NCI-H1930 (cell line): ENCODE measurements around the gene ACSL6.
A peak's percentile ranks its signal among the peaks of the same experiment; 100 is the strongest.

ENCODE experiments used
- DNase-seq, 2 experiments: peaks; one replicate each; lab custom pipeline; 2025; lab: John Stamatoyannopoulos, UW

Gene ACSL6

DNA sequence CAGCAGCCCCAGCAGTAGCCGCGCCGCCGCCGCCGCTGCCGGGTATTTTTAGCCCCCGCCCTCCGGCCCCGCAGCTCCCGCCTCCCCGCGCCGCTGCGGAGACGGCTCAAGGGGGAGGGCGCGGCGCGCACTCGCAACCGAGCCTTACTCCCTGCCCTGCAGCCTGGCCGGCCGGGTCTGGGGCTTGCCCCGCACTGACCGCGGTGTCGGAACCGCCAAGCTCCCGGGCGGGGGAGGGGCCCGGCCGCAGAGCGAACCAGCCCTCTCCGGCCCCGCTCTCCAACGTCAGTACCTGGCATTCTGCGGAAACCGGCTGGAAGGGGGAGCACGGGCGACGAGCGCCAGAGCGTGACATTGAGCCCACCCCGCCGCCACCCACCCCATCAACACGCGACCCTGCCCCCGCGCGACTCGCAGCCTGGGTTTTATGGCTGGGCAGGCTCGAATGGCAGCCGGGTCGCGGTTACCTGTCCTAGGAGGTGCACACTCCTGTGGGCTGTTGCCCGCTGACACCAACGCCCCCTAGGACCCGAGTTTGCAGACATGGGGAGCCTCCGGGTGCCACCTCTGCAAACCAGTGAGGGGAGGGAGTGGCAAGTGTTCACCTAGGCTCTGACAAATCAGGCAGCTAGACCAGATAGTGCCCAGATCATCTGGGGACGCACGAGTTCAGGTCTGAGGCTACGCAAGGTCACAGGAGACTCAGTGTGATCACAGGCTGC, at the start of gene ACSL6:
Gene ACSL6, minus strand, starts transcription at position 37 of the 722 bp plus-strand sequence. CDS start 105 bp downstream, outside the sequence.
- DNase-seq = peak in 1 of 2 experiments; percentile 16

DNA sequence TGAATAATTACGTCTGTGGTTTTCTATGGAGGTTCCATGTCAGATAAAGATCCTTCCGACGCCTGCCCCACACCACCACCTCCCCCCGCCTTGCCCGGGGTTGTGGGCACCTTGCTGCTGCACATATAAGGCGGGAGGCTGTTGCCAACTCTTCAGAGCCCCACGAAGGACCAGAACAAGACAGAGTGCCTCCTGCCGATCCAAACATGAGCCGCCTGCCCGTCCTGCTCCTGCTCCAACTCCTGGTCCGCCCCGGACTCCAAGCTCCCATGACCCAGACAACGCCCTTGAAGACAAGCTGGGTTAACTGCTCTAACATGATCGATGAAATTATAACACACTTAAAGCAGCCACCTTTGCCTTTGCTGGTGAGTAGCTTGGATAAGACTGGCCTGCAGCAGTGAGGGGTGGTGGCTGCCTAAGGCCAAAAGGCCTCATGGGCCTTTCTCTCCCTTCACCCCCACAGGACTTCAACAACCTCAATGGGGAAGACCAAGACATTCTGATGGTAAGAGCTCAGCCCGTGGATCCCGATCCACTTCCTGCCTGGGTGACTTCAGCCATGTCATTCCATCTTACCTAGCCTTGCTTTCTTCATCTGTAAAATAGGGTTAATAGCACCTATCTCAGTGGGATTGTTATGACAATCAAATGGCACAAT, 49.2 kb upstream of the ACSL6 start, which contains the start of gene IL3:
Gene IL3, plus strand, starts transcription at position 155 of the 661 bp plus-strand sequence. Its CDS starts 52 bp downstream, at position 207.
- DNase-seq = no peak

DNA sequence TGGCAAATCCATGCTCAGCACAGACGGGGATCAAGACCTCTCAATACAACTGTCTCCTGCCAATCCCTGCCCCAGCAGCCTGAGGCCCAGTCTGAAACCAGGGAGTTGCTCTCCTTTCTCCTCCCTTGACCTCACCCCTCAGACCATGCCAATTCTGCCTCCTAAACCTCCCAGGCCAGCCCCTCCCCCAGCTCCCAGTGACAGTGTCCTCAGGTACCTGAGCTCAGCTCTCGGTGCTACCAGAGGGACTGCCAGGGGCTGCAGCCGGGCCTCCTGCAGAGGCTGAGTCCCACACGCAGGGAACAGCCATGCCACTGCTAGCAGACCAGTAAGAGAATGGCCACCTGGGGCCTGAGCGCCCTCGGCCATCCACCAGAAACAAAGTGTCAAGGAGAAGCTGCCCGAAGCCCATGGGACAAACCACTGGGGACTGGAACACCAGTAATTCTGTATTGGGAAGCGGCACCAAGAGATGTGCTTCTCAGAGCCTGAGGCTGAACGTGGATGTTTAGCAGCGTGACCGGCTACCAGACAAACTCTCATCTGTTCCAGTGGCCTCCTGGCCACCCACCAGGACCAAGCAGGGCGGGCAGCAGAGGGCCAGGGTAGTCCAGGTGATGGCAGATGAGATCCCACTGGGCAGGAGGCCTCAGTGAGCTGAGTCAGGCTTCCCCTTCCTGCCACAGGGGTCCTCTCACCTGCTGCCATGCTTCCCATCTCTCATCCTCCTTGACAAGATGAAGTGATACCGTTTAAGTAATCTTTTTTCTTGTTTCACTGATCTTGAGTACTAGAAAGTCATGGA, 48.4 kb upstream of the ACSL6 start:
- DNase-seq = no peak

DNA sequence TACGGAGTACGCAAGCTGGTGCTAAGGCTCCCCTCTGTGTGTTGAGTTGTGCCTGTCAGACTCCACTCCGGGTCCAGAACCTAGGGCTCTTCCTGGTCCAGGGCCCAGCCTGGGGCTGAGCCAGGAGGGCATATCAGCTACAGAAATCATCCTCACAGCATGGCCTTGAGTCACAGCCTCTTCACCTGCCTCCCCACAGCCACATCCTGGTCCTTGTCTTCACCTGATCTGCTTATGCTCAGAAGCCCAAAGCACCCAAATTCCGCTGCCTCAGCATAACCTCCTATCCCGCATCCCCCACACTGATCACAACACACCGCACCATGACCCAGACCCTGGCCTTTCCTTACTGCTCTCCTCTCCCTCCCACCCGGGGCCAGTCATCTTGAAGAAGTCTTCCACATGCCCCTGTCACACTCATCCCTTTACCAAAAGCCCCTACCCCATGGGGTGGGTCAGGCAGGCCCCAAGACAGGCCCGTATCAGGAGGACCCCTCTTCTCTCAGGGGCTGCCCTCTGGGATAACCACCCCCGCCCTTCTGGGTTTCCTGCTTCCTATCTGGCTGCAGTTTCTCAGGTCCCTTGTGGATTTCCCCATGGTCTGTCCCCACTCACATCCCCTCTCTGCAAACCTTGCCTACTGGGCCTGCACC, 47.7 kb upstream of the ACSL6 start:
- no peak for DNase-seq

- DNase-seq = no peak
Measured at GRCh38 chr5:132058646-132059042, 47.2 kb upstream of the ACSL6 start.

DNA sequence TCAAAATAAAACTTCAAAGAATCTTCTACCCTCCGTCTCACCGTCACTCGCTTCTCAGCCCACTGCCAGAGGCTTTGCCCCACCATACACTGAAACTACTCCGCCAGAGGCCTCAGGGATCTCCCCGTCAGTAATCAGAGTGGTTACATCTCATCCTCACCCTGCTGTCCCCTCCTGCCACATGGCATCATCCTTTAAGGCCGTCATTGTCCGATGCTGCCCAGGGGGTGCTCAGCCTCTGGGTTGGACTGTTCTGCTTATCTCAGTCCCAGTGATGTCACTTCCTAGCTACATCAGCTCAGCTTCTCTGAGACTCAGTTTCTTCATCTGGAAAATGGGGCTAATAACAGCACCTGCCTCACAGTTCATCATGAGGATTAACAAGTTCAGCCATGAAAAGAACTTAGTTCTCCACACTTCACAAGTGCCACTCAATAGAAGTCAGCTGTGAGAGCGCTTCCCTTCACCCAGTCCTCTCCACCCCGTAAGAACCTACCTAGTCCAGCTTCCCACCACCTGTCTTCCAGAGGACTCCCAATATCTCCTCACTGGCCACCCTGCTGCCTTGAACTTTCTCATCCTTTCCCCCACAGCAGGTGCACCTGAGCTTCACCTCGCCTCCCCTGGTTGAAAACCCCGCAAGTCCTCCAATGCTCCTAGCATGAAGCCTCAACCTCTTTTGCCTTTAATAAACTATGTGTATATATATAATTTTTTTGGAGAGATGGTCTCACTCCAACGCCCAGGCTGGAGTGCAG, 46.2 kb upstream of the ACSL6 start:
- DNase-seq = no peak

- no peak for DNase-seq
Measured at GRCh38 chr5:132056610-132057497, 45.4 kb upstream of the ACSL6 start.

- no peak for DNase-seq
Measured at GRCh38 chr5:132055808-132056609, 44.6 kb upstream of the ACSL6 start.

DNA sequence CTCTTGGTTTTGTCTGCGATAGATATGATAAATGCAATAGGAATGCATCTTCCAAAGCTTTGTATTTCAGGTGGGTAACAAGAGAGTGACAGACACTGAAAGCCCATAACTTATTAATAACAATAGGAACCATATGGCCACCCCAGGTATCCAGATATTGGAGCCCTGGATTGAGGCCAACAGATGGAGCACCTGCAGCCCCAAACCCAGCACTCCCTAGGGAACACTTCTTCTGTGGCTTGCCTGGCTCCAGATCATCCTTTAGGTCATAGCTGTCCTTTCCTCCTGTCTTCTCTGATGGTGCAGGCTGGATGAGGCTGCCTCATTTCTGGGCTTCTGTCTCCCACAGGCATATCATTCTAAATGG, 44.0 kb upstream of the ACSL6 start:
- DNase-seq = no peak

GRCh38 chr5:132054697-132055440, 43.4 kb upstream of the ACSL6 start:
- no peak for DNase-seq

GRCh38 chr5:132054031-132054696, 42.7 kb upstream of the ACSL6 start:
- no peak for DNase-seq

GRCh38 chr5:132053483-132053882, 42.0 kb upstream of the ACSL6 start:
- DNase-seq = no peak

GRCh38 chr5:132052520-132052919, 41.1 kb upstream of the ACSL6 start:
- DNase-seq = no peak

DNA sequence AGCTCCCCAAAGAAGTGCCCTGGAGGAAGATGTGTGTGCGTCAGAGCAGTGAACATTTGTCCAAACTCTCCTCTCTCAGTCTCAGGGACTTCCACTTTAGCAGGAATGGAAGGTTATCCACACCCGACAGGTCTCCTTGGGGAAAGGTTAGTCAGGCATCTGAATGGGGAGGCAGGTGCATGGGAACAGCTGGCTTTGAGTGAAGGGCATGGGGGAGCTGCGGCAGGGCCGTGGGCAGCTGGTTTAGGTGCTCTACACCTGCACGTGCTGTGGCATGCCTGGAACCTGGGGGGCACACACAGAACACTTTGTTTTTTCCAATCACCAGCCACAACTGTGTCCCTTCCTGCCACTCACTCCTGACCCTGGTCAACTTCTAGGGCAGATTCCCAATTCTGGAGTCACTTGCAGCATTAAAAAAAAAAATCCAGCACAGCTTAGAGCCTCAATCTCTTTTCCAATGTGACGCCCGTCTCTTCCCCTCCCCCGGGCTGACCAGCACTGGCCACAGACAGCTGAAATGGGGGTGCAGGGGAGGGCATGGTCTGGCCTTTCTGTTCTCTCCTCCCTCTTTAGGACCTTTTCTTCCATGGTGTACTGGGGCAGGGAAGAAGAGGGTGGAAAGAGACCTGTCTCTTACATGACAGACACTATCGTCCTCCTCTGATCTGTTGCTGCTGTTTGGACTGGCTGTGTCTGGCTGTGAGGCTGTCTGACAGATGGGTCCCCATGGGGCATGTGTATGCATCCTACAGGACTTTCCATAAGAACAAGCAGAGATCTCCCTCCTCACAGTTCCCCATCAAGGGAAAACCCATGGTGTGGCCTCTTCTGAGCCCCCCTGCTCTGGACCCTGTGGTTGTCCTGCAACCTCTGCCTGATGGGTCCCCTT, 39.4 kb upstream of the ACSL6 start:
- no peak for DNase-seq

DNA sequence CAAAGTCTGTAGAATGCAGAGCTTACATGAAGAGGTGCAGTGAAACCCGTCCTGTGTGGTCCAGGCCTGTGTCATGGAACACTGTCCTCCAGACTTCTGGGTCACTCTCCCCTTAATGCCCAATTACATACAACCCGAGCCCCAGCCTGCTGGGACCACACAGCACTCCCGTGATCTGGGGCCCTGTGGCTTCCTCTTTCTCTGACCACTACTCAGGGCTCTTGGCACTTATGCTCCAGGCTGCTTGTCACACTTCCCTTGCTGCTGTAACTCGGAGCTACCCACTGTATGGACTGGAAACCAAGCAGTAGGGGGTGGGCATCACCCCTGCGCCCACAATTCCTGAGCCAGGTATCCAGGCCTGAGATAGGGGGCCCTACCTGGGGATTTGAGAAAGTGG, 38.7 kb upstream of the ACSL6 start:
- no peak for DNase-seq

DNA sequence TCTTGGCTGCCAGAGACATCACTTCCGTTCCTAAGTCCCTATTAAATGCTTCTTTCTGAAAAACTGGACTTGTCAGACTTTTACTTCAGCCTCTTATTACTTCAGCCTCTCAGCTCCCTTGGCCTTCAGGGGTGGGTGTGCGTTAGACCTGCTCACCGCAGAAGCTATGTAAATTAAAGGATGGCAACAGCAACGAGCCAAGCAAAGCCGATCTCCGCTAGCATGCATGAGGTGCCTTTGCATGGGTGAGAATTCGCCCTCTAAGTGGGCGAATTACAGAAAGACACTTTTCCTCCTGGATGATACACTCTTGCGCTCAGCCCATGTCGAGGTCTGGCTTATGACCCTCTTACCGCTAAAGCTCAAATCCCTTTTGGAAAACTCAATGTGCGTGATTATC, 38.1 kb upstream of the ACSL6 start:
- no peak for DNase-seq

- no peak for DNase-seq
Measured at GRCh38 chr5:132049093-132049492, 37.6 kb upstream of the ACSL6 start.
